GM12873 (cell line): ENCODE results near the gene SNTG2.

Experiments used
- TF ChIP-seq, protein P1 (sequence below): IDR thresholded peaks from 2 replicates; pipeline ENCODE4 v1.5.1; 2012; ENCODE audit warnings: low read depth, mild to moderate bottlenecking, moderate library complexity, low read length, control low read depth; ENCODE audit not compliant: insufficient read depth; ENCODE audit errors: missing control alignments

Gene SNTG2

DNA sequence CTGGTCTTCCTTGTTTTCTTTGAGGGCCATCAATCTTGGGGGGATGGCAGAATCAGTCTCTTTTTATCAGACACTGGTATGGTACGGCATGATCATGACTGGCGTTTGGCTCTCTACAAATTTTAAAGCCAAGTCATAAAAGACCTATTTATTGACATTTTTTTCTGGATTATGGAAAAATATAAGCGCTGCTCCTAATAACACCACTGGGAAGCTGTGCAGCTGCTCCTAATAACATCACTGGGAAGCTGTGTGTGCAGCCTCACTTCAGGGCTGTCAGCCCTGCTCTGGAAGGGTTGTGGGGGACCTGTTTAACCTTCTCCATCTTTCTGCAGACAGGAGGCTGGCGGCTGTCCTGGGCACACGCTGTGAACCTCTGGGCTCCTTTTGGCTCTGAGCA is 88.9 kb downstream of the SNTG2 start:
- TF ChIP-seq, protein P1, sequence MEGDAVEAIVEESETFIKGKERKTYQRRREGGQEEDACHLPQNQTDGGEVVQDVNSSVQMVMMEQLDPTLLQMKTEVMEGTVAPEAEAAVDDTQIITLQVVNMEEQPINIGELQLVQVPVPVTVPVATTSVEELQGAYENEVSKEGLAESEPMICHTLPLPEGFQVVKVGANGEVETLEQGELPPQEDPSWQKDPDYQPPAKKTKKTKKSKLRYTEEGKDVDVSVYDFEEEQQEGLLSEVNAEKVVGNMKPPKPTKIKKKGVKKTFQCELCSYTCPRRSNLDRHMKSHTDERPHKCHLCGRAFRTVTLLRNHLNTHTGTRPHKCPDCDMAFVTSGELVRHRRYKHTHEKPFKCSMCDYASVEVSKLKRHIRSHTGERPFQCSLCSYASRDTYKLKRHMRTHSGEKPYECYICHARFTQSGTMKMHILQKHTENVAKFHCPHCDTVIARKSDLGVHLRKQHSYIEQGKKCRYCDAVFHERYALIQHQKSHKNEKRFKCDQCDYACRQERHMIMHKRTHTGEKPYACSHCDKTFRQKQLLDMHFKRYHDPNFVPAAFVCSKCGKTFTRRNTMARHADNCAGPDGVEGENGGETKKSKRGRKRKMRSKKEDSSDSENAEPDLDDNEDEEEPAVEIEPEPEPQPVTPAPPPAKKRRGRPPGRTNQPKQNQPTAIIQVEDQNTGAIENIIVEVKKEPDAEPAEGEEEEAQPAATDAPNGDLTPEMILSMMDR, result no peak

DNA sequence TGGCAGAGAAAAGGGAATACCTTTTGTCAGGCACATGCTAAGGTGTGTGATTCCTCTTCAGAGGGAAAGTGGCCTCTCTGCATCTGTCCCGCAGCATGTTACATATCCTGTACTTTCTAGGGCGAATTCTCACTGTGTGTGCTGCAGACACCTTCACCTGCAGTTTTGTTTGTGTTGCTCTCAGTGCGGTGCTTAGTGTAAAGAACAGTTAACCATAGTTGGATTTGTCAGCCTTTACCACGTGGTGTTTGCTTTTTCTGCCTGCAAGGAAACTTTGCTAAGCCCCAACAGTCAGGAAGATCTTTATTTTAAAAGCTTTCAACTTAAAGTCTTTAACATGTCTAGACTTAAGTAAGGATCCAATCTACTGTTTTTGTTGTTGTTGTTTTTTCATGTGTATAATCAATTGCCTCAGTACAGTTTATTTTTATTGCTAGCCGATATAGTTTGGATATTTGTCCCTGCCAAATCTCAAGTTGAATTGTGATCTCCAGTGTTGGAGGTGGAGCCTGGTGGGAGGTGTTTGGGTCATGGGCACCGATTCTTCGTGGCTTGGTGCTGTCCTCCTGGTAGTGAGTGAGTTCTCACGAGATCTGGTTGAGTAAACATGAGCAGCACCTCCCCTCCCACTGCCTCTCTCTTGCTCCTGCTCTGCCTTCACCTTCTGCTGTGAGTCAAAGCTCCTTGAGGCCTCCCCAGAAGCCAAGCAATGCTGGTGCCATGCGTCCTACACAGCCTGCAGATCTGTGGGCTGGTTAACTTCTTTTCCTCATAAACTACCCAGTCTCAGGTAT is 90.6 kb downstream of the SNTG2 start:
- TF ChIP-seq, protein P1, result no peak

DNA sequence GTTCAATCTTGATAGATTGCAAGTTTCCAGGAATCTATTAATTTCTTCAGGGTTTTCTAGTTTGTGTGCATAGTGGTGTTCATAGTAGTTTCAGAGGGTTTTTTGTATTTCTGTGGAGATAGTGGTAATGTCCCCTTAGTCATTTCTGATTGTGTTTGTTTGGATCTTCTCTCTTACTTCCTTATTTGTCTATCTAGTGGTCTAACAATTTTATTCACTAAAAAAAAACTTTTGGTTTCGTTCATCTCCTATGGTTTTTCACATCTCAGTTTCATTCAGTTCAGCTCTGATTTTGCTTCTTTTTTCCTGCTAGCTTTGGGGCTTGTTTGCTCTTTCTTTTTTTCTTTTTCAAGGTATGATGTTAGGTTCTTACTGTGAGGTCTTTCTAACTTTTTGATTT is 94.5 kb downstream of the SNTG2 start:
- TF ChIP-seq, protein P1, result no peak

DNA sequence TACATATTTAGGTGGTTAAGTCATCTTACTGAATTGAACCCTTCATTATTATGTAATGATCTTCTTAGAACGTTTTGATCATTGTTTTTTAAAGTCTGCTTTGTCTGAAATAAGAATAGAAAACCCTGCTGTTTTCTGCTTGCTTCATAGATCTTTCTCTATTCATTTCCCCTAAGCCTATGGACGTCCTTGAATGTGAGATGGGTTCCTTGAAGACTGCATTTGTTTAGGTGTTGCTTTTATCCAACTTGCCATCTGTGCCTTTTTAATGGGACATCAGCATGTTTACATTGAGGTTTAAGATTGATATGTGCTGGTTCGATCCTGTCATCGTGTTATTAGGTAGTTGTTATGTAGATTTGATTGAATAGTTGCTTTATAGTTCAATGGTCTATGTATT is 95.4 kb downstream of the SNTG2 start:
- TF ChIP-seq, protein P1, result no peak

DNA sequence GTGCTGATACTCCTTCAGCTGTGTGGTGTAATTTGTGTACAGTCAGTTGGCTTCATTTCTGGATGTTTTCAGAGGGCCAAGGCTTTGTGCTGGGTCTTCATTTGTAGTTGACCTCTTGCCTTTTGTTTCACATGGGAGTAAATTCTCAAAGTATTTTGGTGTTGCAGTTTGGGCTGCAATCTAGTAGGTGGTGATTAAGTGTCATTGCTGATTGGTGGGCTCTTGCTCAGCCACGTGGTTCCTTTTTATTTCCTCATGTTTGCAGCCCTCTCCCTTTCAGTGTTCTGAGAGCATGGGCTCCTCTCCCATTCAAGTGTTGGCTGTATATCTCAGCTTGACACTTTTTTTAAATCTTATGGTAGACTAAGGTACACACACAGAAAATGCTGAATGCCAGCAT is 96.8 kb downstream of the SNTG2 start:
- TF ChIP-seq, protein P1, result peak; percentile 16

DNA sequence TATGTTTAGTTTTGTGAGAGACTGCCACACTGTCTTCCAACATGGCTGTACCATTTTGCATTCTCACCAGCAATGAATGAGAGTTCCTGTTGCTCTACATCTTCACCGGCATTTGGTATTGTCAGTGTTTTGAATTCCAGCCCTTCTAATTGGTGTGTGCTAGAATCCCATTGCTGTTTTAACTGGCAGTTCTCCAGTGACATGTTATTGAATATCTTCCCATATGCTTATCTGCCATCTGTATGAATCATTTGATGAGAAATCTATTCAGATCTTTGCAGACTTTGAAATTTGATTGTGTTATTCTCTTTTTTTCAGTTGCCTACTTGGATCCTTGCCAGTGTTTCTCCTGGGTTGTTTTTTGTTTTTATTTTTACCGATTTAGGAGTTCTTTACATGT is 99.0 kb downstream of the SNTG2 start:
- TF ChIP-seq, protein P1, result no peak

DNA sequence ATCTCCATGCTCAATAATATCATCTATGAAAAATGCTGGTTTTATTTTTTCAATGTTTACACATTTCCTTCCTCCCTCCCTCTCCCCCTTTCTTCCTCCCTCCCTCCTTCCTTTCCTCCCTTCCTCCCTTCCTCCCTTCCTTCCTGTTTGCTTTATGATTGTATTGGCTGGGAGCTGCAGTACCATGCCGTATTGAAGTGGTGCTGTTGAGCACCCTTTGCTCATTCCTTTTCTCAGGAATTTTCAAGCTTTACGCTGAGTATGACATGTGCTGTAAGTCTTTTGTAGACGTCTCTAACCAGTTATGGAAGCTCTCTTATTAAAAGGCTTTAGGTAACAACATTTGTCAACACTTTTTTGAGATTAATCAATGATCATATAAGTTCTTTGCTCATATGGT is 100.4 kb downstream of the SNTG2 start:
- TF ChIP-seq, protein P1, result no peak
